ENCODE results near the gene ZNRF4.

- TF ChIP-seq YY1 (IDR thresholded peaks at IDR 0.05; ENCODE audit: insufficient read depth, insufficient read length) (no peak), ZNF274 (IDR thresholded peaks at IDR 0.05; ENCODE audit: low read depth, low read length) (no peak)
Measured at GRCh38 chr19:5489551-5489950, 34.3 kb downstream of the ZNRF4 start.

Measured in NT2/D1 (cell line).